HEK293 (cell line): ENCODE data around the gene ITGA2.

Experiments
- CTCF ChIA-PET: fragments of 350-600 bp; formaldehyde crosslinking; extraction: SDS; loops from one replicate; lab custom pipeline; 2021; ENCODE audit warnings: antibody characterized with exemption; lab: Yijun Ruan, JAX
- POLR2A ChIA-PET: fragments of 300-600 bp; formaldehyde crosslinking; extraction: SDS; loops from one replicate; lab custom pipeline; 2020; ENCODE audit warnings: antibody characterized with exemption, inconsistent platforms; lab: Yijun Ruan, JAX
- H3K27ac ChIP-seq: fragments of 200-500 bp; sonication (Bioruptor generic); 2 replicates; pipeline ENCODE4 v1.5.1; 2014; ENCODE audit warnings: low read depth, low read length, control low read depth, inconsistent platforms; ENCODE audit errors: extremely low read depth
- H3K36me3 ChIP-seq, 2 experiments: fragments of 200-500 bp in 1 of 2; sonication (Bioruptor generic) in 1 of 2; 1 replicate in 1 of 2; 2 replicates in 1 of 2; pipeline ENCODE4 v1.5.1; 2014 to 2017; ENCODE audit warnings: inconsistent platforms in 2 of 2, low read length in 2 of 2; ENCODE audit not compliant: control insufficient read depth in 2 of 2, insufficient read depth in 1 of 2
- H3K4me1 ChIP-seq: fragments of 200-500 bp; sonication (Bioruptor generic); 2 replicates; pipeline ENCODE4 v1.5.1; 2014; ENCODE audit warnings: mild to moderate bottlenecking, low read length, inconsistent platforms; ENCODE audit not compliant: control insufficient read depth, insufficient read depth
- H3K4me3 ChIP-seq: 2 replicates; pipeline ENCODE4 v1.5.1; 2011; ENCODE audit warnings: low read depth, mild to moderate bottlenecking, control low read depth, low read length, moderate library complexity
- H3K9me3 ChIP-seq: fragments of 200-500 bp; sonication (Bioruptor generic); 2 replicates; pipeline ENCODE4 v1.5.1; 2014; ENCODE audit warnings: low read depth, low read length, inconsistent platforms; ENCODE audit not compliant: control insufficient read depth, insufficient read depth
- BCL11A ChIP-seq: fragments of 450-650 bp; formaldehyde crosslinking; IDR thresholded peaks from 2 replicates; pipeline ENCODE4 v1.5.1; 2016; ENCODE audit warnings: low read depth, missing biosample characterization, missing genetic modification characterization
- CTCF ChIP-seq: fragments of 450-650 bp; formaldehyde crosslinking; IDR thresholded peaks from 2 replicates; pipeline ENCODE4 v1.5.1; 2016; ENCODE audit warnings: missing biosample characterization, missing genetic modification characterization
- GFI1B ChIP-seq: fragments of 450-650 bp; formaldehyde crosslinking; IDR thresholded peaks from 2 replicates; pipeline ENCODE4 v1.5.1; 2016; ENCODE audit warnings: missing biosample characterization, missing genetic modification characterization
- KLF1 ChIP-seq: fragments of 450-650 bp; formaldehyde crosslinking; IDR thresholded peaks from 2 replicates; pipeline ENCODE4 v1.5.1; 2016; ENCODE audit warnings: missing biosample characterization, missing genetic modification characterization
- MZF1 ChIP-seq: fragments of 450-650 bp; formaldehyde crosslinking; IDR thresholded peaks from 2 replicates; pipeline ENCODE4 v1.5.1; 2017; ENCODE audit warnings: missing biosample characterization, missing genetic modification characterization, borderline replicate concordance
- PRDM6 ChIP-seq: fragments of 450-650 bp; formaldehyde crosslinking; IDR thresholded peaks from 2 replicates; pipeline ENCODE4 v1.5.1; 2017; ENCODE audit warnings: missing biosample characterization, missing genetic modification characterization
- ZBTB21 ChIP-seq: fragments of 450-650 bp; formaldehyde crosslinking; IDR thresholded peaks from 2 replicates; pipeline ENCODE4 v1.5.1; 2017; ENCODE audit warnings: missing biosample characterization, missing genetic modification characterization
- ZBTB6 ChIP-seq: fragments of 450-650 bp; formaldehyde crosslinking; IDR thresholded peaks from 2 replicates; pipeline ENCODE4 v1.5.1; 2017; ENCODE audit warnings: missing biosample characterization, missing genetic modification characterization
- ZNF114 ChIP-seq: fragments of 450-650 bp; formaldehyde crosslinking; IDR thresholded peaks from 2 replicates; pipeline ENCODE4 v1.5.0; 2017; ENCODE audit warnings: missing biosample characterization, missing genetic modification characterization
- ZNF146 ChIP-seq: fragments of 450-650 bp; formaldehyde crosslinking; IDR thresholded peaks from 2 replicates; pipeline ENCODE4 v1.5.1; 2016; ENCODE audit warnings: missing biosample characterization, missing genetic modification characterization
- ZNF239 ChIP-seq: fragments of 450-650 bp; formaldehyde crosslinking; IDR thresholded peaks from 2 replicates; pipeline ENCODE4 v1.5.1; 2016; ENCODE audit warnings: missing biosample characterization, missing genetic modification characterization
- ZNF558 ChIP-seq: fragments of 450-650 bp; formaldehyde crosslinking; IDR thresholded peaks from 2 replicates; pipeline ENCODE4 v1.5.1; 2016; ENCODE audit warnings: missing biosample characterization, missing genetic modification characterization
- ZNF610 ChIP-seq: fragments of 450-650 bp; formaldehyde crosslinking; IDR thresholded peaks from 2 replicates; pipeline ENCODE4 v1.5.1; 2016; ENCODE audit warnings: missing biosample characterization, missing genetic modification characterization, borderline replicate concordance
- ZNF76 ChIP-seq: fragments of 450-650 bp; formaldehyde crosslinking; IDR thresholded peaks from 2 replicates; pipeline ENCODE4; 2016; ENCODE audit warnings: low read depth, missing biosample characterization, missing genetic modification characterization, borderline replicate concordance
- ZNF837 ChIP-seq: fragments of 450-650 bp; formaldehyde crosslinking; IDR thresholded peaks from 2 replicates; pipeline ENCODE4 v1.5.1; 2016; ENCODE audit warnings: missing biosample characterization, missing genetic modification characterization
- TF ChIP-seq, protein P1 (sequence below): fragments of 450-650 bp; formaldehyde crosslinking; IDR thresholded peaks from 2 replicates; pipeline ENCODE4 v1.5.1; 2016; ENCODE audit warnings: missing biosample characterization, missing genetic modification characterization, low read depth
- TF ChIP-seq, protein P2 (sequence below): fragments of 450-650 bp; formaldehyde crosslinking; IDR thresholded peaks from 2 replicates; pipeline ENCODE4 v1.5.1; 2016; ENCODE audit warnings: missing biosample characterization, missing genetic modification characterization
- TF ChIP-seq, protein P3 (sequence below): fragments of 450-650 bp; formaldehyde crosslinking; IDR thresholded peaks from 2 replicates; pipeline ENCODE4 v1.5.1; 2016; ENCODE audit warnings: missing biosample characterization, missing genetic modification characterization, low read depth
- TF ChIP-seq, protein P4 (sequence below): fragments of 450-650 bp; formaldehyde crosslinking; IDR thresholded peaks from 2 replicates; pipeline ENCODE4 v1.5.1; 2017; ENCODE audit warnings: missing biosample characterization, missing genetic modification characterization
- TF ChIP-seq, protein P5 (sequence below): fragments of 450-650 bp; formaldehyde crosslinking; IDR thresholded peaks from 2 replicates; pipeline ENCODE4 v1.5.1; 2016; ENCODE audit warnings: missing biosample characterization, missing genetic modification characterization

The ITGA2 gene

DNA sequence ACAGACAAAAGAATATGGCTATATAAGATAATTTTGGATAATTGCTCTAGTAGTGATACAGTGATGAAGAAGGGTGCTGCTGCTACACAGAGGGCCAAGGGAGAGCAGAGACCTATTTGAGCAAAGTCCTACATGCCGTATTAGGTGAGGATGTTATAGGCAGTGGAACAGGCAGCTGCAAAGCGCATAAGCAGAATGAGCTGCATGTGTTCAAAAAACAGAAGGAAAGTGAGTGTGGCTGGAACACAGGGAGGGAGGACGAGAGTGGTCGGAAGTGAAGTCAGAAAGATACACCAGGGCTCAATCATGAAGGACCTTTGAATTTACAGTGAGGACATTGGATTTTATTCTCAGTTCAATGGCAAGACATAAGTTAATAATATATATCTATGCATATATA lies 35.4 kb downstream of the ITGA2 start:
- no peaks in the 10 kb centered on the region for H3K4me1 ChIP-seq
- H3K4me3 ChIP-seq: no peak overlapping the region
- no peak overlapping the region for H3K27ac ChIP-seq
- no peaks in the 10 kb centered on the region for H3K9me3 ChIP-seq
- ChIA-PET CTCF (interaction anchor here (0.6 to 1.8 kb wide), 3 partner anchors 9 to 75 kb away, joined by 3 to 9 read pairs (median 4); no protein-coding TSS in a partner anchor), POLR2A (no interaction called here)
- no peaks in the 10 kb centered on the region for H3K36me3 ChIP-seq
- TF ChIP-seq ZNF114 (tag by site-specific recombination) (no peak), ZNF76 (tag by site-specific recombination) (no peak), ZNF146 (tag by site-specific recombination) (no peak), ZNF837 (no peak), ZBTB21 (tag by site-specific recombination) (no peak)
- TF ChIP-seq, protein P1, sequence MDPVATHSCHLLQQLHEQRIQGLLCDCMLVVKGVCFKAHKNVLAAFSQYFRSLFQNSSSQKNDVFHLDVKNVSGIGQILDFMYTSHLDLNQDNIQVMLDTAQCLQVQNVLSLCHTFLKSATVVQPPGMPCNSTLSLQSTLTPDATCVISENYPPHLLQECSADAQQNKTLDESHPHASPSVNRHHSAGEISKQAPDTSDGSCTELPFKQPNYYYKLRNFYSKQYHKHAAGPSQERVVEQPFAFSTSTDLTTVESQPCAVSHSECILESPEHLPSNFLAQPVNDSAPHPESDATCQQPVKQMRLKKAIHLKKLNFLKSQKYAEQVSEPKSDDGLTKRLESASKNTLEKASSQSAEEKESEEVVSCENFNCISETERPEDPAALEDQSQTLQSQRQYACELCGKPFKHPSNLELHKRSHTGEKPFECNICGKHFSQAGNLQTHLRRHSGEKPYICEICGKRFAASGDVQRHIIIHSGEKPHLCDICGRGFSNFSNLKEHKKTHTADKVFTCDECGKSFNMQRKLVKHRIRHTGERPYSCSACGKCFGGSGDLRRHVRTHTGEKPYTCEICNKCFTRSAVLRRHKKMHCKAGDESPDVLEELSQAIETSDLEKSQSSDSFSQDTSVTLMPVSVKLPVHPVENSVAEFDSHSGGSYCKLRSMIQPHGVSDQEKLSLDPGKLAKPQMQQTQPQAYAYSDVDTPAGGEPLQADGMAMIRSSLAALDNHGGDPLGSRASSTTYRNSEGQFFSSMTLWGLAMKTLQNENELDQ (tag by site-specific recombination): no peak

DNA sequence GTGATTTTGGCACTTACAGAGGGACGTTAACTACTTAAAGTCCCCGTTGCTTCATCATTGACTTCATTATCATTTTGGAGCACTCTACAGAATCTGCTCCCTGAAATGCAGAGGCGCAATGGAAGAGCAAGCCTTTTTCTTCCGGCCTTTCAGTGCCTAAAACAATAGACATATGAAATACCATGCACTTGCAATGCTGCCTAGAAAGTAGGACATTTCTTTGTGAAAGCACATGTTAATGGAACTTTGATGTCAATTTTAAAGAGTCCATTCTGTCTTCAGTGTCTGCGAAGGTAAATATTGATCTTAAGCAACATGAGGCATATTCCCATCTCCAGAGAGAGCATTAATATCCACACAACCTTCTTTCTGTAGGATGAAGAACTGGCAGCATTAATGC lies 36.3 kb downstream of the ITGA2 start:
- Histone ChIP-seq H3K36me3 (no peaks in the 10 kb centered on the region), H3K27ac (no peak overlapping the region), H3K4me1 (peaks cover 4% of the 10 kb centered on the region), H3K4me3 (no peak overlapping the region), H3K9me3 (no peaks in the 10 kb centered on the region)
- ChIA-PET POLR2A (no interaction called here), CTCF (interaction anchor here (1.0 kb wide), 1 partner anchor 10 kb away, joined by 3 read pairs; no protein-coding TSS in a partner anchor)
- TF ChIP-seq, protein P2, sequence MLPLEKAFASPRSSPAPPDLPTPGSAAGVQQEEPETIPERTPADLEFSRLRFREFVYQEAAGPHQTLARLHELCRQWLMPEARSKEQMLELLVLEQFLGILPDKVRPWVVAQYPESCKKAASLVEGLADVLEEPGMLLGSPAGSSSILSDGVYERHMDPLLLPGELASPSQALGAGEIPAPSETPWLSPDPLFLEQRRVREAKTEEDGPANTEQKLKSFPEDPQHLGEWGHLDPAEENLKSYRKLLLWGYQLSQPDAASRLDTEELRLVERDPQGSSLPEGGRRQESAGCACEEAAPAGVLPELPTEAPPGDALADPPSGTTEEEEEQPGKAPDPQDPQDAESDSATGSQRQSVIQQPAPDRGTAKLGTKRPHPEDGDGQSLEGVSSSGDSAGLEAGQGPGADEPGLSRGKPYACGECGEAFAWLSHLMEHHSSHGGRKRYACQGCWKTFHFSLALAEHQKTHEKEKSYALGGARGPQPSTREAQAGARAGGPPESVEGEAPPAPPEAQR (tag by site-specific recombination): no peak
- no peak for TF ChIP-seq GFI1B (tag by site-specific recombination)
- no peak for TF ChIP-seq ZNF610 (tag by site-specific recombination)
- TF ChIP-seq CTCF: no peak
- no peak for TF ChIP-seq BCL11A (tag by site-specific recombination)
- TF ChIP-seq, protein P3, sequence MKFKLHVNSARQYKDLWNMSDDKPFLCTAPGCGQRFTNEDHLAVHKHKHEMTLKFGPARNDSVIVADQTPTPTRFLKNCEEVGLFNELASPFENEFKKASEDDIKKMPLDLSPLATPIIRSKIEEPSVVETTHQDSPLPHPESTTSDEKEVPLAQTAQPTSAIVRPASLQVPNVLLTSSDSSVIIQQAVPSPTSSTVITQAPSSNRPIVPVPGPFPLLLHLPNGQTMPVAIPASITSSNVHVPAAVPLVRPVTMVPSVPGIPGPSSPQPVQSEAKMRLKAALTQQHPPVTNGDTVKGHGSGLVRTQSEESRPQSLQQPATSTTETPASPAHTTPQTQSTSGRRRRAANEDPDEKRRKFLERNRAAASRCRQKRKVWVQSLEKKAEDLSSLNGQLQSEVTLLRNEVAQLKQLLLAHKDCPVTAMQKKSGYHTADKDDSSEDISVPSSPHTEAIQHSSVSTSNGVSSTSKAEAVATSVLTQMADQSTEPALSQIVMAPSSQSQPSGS (tag by site-specific recombination): no peak
- no peak for TF ChIP-seq MZF1
- no peak for TF ChIP-seq ZNF558 (tag by site-specific recombination)
- TF ChIP-seq PRDM6 (tag by site-specific recombination): no peak
- TF ChIP-seq, protein P4, sequence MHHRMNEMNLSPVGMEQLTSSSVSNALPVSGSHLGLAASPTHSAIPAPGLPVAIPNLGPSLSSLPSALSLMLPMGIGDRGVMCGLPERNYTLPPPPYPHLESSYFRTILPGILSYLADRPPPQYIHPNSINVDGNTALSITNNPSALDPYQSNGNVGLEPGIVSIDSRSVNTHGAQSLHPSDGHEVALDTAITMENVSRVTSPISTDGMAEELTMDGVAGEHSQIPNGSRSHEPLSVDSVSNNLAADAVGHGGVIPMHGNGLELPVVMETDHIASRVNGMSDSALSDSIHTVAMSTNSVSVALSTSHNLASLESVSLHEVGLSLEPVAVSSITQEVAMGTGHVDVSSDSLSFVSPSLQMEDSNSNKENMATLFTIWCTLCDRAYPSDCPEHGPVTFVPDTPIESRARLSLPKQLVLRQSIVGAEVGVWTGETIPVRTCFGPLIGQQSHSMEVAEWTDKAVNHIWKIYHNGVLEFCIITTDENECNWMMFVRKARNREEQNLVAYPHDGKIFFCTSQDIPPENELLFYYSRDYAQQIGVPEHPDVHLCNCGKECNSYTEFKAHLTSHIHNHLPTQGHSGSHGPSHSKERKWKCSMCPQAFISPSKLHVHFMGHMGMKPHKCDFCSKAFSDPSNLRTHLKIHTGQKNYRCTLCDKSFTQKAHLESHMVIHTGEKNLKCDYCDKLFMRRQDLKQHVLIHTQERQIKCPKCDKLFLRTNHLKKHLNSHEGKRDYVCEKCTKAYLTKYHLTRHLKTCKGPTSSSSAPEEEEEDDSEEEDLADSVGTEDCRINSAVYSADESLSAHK (tag by site-specific recombination): no peak
- TF ChIP-seq ZBTB6: no peak
- TF ChIP-seq, protein P5, sequence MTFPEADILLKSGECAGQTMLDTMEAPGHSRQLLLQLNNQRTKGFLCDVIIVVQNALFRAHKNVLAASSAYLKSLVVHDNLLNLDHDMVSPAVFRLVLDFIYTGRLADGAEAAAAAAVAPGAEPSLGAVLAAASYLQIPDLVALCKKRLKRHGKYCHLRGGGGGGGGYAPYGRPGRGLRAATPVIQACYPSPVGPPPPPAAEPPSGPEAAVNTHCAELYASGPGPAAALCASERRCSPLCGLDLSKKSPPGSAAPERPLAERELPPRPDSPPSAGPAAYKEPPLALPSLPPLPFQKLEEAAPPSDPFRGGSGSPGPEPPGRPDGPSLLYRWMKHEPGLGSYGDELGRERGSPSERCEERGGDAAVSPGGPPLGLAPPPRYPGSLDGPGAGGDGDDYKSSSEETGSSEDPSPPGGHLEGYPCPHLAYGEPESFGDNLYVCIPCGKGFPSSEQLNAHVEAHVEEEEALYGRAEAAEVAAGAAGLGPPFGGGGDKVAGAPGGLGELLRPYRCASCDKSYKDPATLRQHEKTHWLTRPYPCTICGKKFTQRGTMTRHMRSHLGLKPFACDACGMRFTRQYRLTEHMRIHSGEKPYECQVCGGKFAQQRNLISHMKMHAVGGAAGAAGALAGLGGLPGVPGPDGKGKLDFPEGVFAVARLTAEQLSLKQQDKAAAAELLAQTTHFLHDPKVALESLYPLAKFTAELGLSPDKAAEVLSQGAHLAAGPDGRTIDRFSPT (tag by site-specific recombination): no peak
- TF ChIP-seq KLF1: no peak
- TF ChIP-seq ZNF239 (tag by site-specific recombination): no peak
